Cerebellar cortex (tissue), 1 donor: ENCODE results near the gene ARID5A.
A peak's percentile ranks its signal among the peaks of the same experiment; 100 is the strongest.
"Not testable (repeated sequence)": the region's sequence is repeated elsewhere in the genome, so short reads cannot be mapped to it uniquely, and the experiment has no call there.

Experiments
- DNase-seq: peaks from one replicate; pipeline ENCODE4 v3.0.0-alpha.2; 2015; ENCODE audit warnings: low spot score

ARID5A gene

DNA sequence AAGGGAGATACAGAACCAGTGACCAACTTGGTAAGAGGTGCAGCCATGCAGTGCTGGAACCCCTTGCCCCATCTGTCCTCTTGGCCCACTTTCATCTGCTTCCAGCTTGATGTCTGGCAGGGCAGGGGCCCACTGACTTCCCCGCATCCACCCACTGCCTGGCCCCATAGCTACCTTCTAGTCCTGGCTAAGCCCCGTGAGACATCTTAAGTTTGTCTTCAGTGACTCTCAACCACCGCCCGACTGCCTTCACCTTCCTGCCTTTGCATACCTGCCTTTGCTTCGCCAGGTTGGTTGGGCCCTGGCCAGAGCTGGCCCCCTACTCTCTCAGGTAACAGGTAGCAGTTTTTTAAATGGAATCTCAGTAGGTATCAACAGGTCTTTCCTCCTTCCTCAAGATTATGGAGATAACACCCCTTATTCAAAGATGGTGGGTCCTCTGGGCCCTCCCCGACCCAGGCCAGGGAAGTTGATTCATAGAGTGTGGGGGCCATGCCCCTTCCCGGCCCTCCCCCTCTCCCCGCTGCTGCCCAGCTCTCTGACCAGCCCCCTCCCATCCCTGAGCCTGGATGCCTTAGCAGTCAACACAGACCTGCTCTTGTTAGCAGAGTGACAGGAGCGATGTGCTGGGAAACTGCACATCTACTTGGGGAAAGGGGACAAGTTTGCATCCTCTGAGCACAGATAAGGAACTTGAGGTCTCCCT, 2.8 kb downstream of the ARID5A start:
- no peak for DNase-seq

DNA sequence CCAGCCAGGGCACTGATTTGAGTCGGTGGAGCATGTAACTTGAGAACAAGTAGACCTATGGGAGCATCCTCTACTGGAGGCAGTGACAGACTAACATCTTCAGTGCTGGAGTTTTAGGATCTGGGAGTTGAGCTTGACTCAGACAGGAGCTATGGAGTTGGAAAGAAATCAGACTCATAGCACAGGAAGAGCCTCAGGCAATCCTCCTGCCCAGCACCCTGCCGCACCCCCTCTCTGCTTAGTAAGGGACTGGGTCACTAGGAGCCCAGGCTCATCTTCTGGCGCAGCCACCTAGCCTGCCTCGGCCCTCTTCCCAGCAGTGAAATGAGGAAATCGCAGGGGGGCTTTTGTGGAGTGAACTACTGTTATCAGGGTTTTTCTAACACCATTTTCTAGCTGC, 3.6 kb downstream of the ARID5A start:
- DNase-seq = no peak

GRCh38 chr2:96541398-96542152, 5.0 kb downstream of the ARID5A start:
- no peak for DNase-seq

DNA sequence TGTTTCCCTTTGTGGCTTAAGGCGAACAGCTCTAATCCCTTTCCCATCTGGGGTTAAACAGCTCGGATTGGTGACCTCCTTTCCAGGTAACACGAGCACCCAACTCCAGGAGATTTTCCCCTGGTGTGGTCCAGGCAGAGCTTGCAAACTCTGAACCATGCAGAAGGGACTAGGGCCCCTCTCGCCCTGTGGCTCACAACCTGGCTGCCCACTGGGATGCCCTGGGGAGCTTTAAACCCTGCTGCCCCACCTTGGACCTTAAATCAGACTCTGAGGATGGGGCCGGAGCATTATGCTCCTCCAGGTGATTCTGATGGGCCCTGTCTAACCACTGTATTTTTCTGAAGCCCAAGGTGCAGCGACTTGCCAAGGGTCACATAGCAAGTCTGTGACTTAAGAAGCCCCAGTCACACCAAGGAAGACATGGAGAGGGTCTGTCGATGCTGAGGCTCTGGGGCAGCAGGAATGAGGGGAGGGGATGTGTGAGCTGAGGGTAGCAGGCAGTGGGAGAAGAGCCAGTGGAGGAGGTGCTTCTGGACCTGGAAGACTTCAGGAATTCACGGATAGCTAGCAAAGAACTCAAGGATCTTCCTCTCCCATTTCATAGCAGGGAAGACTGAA, 5.9 kb downstream of the ARID5A start:
- no peak for DNase-seq

GRCh38 chr2:96546321-96546720, 9.8 kb downstream of the ARID5A start:
- DNase-seq = no peak

DNA sequence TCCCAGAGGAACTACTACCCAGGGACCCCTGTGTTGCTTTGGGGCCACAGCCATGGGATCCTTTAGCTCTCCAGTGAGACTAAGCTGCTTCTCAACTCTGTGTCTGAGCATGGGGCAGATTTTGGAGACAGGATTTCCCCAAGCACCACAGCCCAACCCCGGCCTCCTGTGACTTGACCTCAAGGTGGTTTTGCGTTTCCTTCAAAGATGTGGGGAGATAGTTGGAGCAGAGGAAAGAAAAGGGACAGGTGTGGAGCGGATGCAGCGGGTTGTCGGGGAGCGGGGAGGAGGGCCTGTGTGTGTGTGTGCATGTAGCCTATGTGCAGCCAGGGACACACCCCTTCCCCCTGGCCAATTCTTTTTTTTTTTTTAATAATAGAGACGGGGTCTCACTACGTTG, 10.2 kb downstream of the ARID5A start:
- no peak for DNase-seq

GRCh38 chr2:96547203-96547641, 10.7 kb downstream of the ARID5A start:
- no peak for DNase-seq

DNA sequence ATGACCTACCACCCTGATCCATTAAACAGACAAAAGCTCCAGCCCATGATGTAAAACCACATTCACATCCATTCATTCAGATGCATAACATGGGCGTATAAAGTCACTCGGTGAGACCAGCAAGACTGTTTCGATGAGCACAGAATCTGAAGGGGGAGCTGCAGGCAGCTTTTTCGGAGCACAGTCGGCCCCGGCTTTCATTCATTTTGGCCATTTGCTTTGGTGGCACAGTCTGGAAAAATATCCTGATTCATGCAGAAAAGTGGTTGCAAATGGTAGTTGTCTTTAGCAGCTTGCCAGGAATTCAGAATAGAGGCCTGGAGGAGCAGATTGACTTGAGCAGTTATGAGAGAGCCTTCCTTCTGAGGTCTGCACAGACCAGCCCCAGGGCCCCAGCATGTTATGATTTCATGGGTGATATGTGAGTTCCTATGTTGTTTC, 11.2 kb downstream of the ARID5A start:
- DNase-seq = peak; percentile 8

GRCh38 chr2:96548558-96549465, 12.3 kb downstream of the ARID5A start:
- no peak for DNase-seq

DNA sequence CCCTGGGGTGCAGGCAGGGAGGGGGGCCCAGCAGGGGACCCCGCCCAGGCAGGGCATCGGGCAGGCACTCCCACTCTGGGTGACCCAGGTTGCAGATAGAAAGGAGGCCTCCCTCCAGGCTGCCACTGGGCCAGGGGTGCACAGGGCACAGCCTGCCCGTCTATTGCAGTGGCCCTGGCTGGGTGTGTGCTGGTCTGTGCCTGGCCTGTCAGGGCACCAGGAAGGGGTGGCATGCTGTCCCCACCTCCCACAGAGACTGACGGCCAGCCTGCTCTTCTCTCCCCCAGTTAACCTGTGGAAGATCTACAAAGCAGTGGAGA, 12.9 kb downstream of the ARID5A start:
- no peak for DNase-seq

DNA sequence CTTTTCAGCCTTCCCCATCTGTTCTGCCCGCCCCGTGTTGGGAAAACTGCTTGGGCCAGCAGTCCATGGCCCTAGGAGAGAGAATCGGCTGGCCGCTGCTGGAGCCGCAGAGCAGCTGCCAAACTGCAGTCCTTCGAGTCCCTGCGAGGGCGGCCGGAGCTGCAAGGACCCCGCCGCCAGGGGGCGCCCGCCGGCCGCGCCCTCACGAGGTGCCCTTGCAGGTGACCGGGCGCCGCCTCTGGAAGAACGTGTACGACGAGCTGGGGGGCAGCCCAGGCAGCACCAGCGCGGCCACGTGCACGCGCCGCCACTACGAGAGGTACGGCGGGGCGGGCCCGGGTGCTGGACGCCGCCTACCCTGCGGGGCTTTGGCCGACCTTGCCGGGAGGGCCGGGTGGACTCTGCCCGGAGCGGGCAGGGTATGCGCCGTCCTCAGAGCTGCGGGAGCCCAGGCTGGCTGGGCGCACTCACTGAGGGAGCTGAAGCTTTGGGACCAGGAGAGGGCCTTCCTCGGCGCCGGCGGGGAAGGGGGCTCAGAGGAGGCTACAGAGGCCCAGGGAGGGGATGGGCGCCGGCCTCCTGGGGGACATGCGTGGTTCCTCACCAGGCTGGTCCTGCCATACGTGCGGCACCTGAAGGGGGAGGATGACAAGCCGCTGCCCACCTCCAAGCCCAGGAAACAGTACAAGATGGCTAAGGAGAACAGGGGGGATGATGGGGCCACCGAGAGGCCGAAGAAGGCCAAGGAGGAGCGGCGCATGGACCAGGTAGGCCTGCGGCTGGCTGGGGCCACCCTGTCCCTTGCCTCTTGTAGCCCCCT, 13.6 kb downstream of the ARID5A start:
- no peak for DNase-seq

- DNase-seq = no peak
Observed at GRCh38 chr2:96550787-96551604, 14.4 kb downstream of the ARID5A start.

GRCh38 chr2:96551605-96552314, 15.2 kb downstream of the ARID5A start:
- DNase-seq = no peak

DNA sequence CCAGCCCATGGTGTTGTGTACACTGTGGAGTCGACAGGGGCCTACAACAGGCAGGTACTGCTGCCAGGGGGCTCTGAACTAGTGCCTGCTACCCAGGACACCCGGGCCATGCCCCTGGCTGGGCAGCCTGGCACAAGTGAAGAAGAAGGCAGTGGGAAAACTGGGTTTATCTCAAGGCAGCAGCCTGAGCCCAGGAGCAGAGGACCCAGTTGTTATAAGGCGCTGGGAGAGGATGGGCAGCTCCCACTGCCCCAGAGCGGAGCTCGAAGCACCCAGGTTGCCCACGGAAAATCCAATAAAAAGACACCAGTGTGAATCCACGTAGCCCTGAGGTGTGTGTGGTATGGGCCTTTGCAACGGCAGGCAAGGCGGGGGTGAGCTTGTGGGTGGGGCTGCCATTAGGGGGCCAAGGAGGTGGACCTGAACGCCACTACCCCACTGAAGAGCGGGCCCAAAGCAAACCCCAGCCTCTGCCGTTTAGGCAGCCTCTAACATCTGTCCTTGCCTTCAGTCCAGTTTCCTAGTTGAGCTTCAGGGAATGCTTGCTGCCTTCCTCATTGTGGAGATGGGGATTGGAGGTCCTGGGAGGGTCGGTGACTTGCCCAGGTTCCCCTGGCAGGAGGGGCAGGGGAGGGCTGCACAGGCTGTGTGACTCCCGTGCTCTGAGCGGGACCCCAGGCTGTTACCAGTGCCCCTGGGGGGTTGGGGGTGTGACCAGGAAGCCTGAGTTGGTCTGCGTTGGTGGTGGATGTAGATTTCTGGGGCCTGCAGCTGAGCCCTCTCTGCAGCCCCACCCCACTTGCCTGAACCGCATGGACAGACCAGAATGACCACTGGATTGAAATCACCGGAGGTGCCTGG, 16.0 kb downstream of the ARID5A start:
- no peak for DNase-seq

DNA sequence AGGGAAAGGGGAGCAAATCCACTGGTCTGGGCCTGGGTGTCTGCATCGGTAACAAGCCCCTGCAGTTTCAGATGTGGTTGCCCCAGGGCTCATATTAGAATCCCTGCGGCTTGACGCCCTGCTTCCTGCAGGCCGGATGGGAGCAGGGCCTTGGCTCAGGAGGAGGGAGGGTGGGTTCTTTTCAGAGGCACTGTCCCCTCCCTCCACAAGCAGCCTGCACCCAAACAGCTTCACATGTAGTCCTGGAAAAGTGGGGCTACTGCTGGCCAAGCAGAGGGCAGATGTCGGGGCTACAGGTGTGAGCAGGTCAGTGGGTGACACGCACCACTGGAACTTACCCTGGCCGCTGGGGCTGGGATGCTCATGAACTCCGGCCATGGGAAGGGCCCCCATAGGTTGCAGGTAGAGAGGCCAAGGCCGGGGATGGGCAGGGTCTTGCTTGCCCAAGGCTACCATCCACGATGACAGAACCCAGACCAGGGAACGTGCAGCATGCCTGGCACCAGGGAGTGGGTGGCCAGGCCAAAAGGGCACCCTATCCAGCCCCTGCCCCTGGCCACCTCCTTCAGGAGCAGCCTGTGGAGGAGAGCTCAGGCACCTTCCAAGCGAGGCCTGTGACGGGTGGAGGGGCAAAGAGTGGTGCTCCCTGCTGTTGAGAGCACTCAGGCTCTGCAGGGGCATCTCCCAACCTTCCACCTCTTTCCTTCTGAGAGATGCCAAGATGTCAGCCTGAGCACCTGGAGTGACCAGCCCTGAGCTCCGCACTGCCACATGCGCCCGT, 16.8 kb downstream of the ARID5A start:
- no peak for DNase-seq

GRCh38 chr2:96553957-96554292, 17.4 kb downstream of the ARID5A start:
- not testable (repeated sequence) for DNase-seq

DNA sequence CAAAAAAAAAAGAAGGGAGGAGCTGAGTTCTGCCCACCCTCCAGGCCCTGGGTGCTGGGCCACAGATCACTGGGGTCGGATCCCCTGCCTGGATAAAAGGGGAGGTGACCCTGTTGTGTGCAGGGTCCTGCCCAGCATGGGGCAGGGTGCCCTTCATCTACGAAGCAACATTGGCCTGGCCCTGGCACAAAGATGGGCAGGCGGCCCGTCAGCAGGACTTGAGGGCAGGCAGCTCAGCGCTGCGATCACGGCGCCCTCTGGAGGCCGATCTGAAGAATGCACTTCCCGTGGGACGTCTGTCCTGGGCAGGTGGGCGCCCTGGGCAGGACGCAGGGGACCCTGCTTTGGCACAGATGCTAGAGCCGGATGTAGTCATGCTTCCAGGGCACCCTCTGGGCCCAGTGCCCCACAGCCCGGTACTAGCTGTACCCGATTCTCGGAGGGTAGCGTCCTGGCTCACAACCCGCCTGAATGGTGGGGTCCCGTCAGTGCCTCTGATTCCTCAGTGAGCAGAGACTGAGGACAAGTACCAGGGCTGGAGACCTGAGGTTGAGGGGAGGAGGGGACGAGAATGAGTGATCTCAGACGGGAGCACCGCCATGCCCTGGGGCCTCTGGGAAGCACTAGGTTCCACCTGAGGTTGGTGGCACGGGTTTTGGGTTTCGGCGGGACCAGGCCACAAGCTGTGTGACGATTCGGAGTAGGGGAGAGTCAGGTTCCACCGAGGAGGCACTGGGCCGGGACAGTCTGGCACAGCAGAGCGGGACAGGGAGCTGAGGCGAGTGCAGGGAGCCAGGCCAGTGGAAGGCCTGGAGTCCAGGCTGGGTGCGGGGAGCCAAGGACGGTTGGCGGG, 18.0 kb downstream of the ARID5A start:
- DNase-seq = peak; percentile 50
